ENCODE results near the gene PRDX6. TPM values are rescaled to one million over a fixed set of nuclear protein-coding genes. Genes with fewer than 3 reads are reported as not detected.

PRDX6 gene
- total RNA-seq, 1 experiment from 2014 or later: 533 TPM

- Histone ChIP-seq H3K23me2 (ENCODE audit: insufficient read length, low read depth, low read length, poor library complexity, severe bottlenecking) (no peaks in the 10 kb centered on the region), H3K4ac (ENCODE audit: low read depth, low read length) (no peak overlapping the region), H2BK12ac (ENCODE audit: insufficient read length, low read depth, low read length) (no peak overlapping the region), H3K14ac (ENCODE audit: insufficient read depth, low read length) (no peak overlapping the region), H4K91ac (ENCODE audit: insufficient read length, low read depth, low read length) (no peak overlapping the region), H2BK120ac (ENCODE audit: low read depth, low read length, poor library complexity, severe bottlenecking) (no peak overlapping the region), H2BK15ac (ENCODE audit: low read depth, low read length) (no peak overlapping the region), H3K79me2 (ENCODE audit: insufficient read depth, low read length) (no peaks in the 10 kb centered on the region; the same call in 1 of the 2 replicates), H2AK5ac (ENCODE audit: insufficient read length, low read length) (no peak overlapping the region), H4K8ac (replicated peaks; ENCODE audit: insufficient read length, low read depth, low read length) (no peak overlapping the region), H3K9ac (ENCODE audit: extremely low read depth, insufficient read length, low read length) (no peak overlapping the region), H2AFZ (ENCODE audit: low read length) (no peak overlapping the region), H3K27me3 (ENCODE audit: insufficient read depth, low read length) (no peaks in the 10 kb centered on the region), H2BK20ac (ENCODE audit: low read depth, low read length, poor library complexity, severe bottlenecking) (no peak overlapping the region), H3T11ph (ENCODE audit: low read length) (no peak overlapping the region), H3K9me3 (ENCODE audit: control insufficient read depth, low read depth, low read length) (peaks cover 8% of the 10 kb centered on the region), H3K27ac (ENCODE audit: insufficient read length, low read depth, low read length) (no peak overlapping the region), H4K5ac (ENCODE audit: insufficient read length, low read depth, low read length) (no peak overlapping the region), H3K79me1 (ENCODE audit: insufficient read depth, low read depth, low read length, poor library complexity, severe bottlenecking) (no peaks in the 10 kb centered on the region), H4K20me1 (ENCODE audit: control insufficient read depth, insufficient read depth, insufficient read length) (no peaks in the 10 kb centered on the region), H3K4me1 (ENCODE audit: insufficient read depth, low read length) (no peaks in the 10 kb centered on the region), H3K56ac (ENCODE audit: insufficient read length, low read depth, low read length) (no peak overlapping the region), H2BK5ac (ENCODE audit: insufficient read length, low read length) (no peak overlapping the region), H3K4me2 (ENCODE audit: insufficient read depth, insufficient read length, low read length) (no peak overlapping the region), H3K18ac (ENCODE audit: insufficient read length, low read depth, low read length) (no peak overlapping the region), H3K23ac (ENCODE audit: insufficient read length, low read depth, low read length) (no peak overlapping the region)
- WGBS (ENCODE audit: extremely low coverage, insufficient read length, low lambda C conversion rate): no CpG with 5 or more reads among the region's 4 CpGs
- Mint-ChIP-seq H3K36me3 (ENCODE audit: insufficient read depth in 1 of 3, low read depth in 3 of 3) (peaks cover 56 to 78% (median 60%) of the 10 kb centered on the region in 3 experiments), H3K27me3 (ENCODE audit: low read depth) (no peaks in the 10 kb centered on the region), H3K4me1 (peaks cover 4 to 19% of the 10 kb centered on the region in 2 experiments), H3K9me3 (peaks cover 45 to 54% of the 10 kb centered on the region in 2 experiments), H3K27ac (no peak overlapping the region), H3K4me3 (no peak overlapping the region)
- no peak for TF ChIP-seq CTCF (conservative IDR thresholded peaks at IDR 0.05)
- no peak for DNase-seq
Measured at GRCh38 chr1:173470608-173471007, 6.5 kb upstream of the PRDX6 start.
